Hypothalamus (tissue), 51 donors: ENCODE data around the gene SULT1A2.
A peak's percentile ranks its signal among the peaks of the same experiment; 100 is the strongest.
"Not testable (repeated sequence)": the region's sequence is repeated elsewhere in the genome, so short reads cannot be mapped to it uniquely, and the experiment has no call there.

Experiments
- DNase-seq, 51 donors: peaks; one replicate each; lab custom pipeline; 2025; lab: John Stamatoyannopoulos, UW

Gene SULT1A2

GRCh38 chr16:28562199-28562598 lies 34.7 kb downstream of the SULT1A2 start:
- DNase-seq, result no peak

- no peak for DNase-seq
Measured at GRCh38 chr16:28561557-28562187, 35.2 kb downstream of the SULT1A2 start.

GRCh38 chr16:28558456-28558855 lies 38.4 kb downstream of the SULT1A2 start:
- DNase-seq, result no peak

DNA sequence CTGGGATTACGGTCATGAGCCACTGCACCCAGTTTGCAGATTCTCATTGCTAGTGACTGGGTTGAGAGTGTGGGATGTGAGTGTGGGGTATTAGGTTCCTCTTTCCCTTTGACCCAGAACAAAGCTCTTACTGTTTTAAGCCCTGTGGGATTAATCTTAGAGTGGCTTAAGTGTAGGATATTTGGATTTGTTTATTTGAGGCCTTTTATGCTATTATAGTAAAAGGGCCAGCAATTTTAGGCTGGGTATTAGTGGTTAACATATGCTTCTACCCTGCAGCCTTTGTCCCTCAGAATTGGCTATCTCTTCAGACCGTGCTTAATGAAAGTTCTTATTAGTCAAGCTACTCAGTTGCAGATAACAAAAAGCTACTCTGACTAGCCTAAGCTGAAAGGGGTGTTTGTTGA lies 39.9 kb downstream of the SULT1A2 start:
- DNase-seq, result no peak

GRCh38 chr16:28555561-28555960 lies 41.3 kb downstream of the SULT1A2 start:
- no peak for DNase-seq

GRCh38 chr16:28554634-28555423 lies 42.0 kb downstream of the SULT1A2 start:
- peak in 1 of 51 donors; percentile 44 for DNase-seq

- DNase-seq, result peak; percentile 58 to 97 (median 88)
Measured at GRCh38 chr16:28553776-28554633, 42.8 kb downstream of the SULT1A2 start, which contains the start of gene SGF29. SGF29 (plus strand) TSS chr16:28553920; CDS start chr16:28581070, 27,150 bp downstream.

GRCh38 chr16:28549301-28549899 lies 47.5 kb downstream of the SULT1A2 start:
- DNase-seq, result no peak

DNA sequence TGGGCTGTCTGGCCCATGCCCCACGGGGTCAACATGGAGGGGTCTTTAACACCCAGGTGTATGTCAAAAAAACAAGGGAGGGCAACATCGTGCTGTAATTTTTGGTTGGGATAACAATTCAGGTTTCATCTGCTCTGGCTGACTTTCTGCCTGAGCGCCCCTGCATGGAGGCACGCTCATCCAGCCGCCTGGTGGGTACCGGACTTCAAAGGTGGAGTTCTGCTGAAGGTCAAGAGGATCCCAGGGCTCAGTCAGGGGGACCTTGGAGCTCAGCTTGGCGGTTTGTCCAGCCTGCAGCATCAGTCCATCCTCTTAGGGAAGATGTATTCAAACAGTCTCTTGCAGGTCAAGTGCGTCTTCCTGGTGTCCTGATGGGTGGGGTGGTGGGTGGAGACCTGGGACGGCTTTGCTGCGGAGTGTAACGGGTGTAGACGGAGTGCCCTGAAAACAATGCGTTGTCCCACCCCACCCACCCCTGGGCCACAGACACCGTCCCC lies 48.5 kb downstream of the SULT1A2 start:
- DNase-seq, result no peak

GRCh38 chr16:28546626-28547025 lies 50.2 kb downstream of the SULT1A2 start:
- DNase-seq, result no peak

DNA sequence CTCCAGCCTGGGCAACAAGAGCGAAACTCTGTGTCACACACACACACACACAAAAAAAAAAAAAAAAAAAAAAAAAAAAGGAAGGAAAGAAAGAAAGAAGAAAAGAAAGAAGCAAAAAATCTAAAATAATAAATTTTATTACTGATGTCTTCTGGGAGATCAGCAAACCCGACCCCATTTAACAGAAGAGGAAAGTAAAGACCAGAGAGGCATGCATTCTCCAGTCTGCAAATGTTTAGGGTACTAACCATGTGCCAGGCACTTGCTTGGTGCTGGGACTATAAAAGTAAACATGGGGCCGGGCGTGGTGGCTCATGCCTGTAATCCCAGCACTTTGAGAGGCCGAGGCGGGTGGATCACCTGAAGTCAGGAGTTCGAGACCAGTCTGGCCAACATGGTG lies 50.9 kb downstream of the SULT1A2 start:
- not testable (repeated sequence) for DNase-seq

- DNase-seq, result no peak
Measured at GRCh38 chr16:28544998-28545397, 51.9 kb downstream of the SULT1A2 start.

DNA sequence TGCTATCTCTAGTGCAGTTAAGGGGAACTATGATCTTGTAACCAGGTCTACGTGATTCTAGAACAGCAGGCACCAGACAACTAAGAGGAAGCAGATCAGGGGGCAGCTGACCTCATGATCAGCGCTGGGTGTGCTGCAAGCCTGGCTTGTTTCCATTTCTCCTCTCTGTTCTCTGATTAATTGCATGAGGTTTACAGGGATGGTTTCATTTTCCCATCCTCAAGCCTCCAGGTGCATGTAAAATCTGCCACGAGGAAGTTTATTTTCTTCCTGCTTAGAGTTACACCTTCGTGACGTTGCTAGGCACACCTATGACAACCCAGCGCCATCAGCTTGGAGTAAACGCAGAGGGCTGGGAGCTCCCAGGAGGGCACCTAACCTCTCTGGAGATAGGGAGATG lies 53.8 kb downstream of the SULT1A2 start:
- DNase-seq, result peak in 9 of 51 donors; percentile 2 to 32 (median 10)

DNA sequence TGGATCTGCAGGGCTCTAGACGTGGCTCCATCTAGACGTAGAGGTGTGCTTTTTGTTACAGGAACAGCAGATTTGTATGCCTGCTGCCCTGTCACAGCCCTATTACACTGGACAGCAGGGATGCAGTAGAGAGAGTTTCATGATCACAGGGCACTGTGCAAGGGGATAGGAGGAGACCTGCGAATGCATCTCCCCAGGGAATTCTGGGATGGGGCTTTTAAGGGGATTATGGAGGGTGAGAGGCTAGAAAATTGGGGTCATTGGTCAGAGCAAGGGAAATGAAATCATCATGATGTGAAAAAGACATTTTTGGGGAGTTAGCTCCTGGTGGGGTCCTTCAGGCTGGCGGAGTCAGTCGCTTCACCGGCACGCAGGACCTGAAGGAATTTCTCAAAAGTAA lies 54.2 kb downstream of the SULT1A2 start:
- no peak for DNase-seq
